ENCODE results near the gene NUDT1.

NUDT1 gene

GRCh38 chr7:2272031-2272430 is 30.0 kb downstream of the NUDT1 start:
- no peaks in the 10 kb centered on the region for H3K27me3 ChIP-seq (replicated peaks)
- no peak for DNase-seq
- no peak overlapping the region for H3K4me3 ChIP-seq (ENCODE audit: low read depth, low read length)
- TF ChIP-seq CTCF (IDR thresholded peaks at IDR 0.05; ENCODE audit: low read depth, low read length, missing control alignments): no peak
- H3K36me3 ChIP-seq (replicated peaks): peaks cover 21% of the 10 kb centered on the region
- H3K27ac ChIP-seq: no peak overlapping the region
- in situ Hi-C loops (cut with HindIII; ENCODE audit: low pct_ligation_motif_present, low sequenced_read_pairs): no loop called here

GRCh38 chr7:2273866-2274265 is 31.8 kb downstream of the NUDT1 start:
- no peak overlapping the region for H3K27ac ChIP-seq
- H3K36me3 ChIP-seq (replicated peaks): peaks cover 25% of the 10 kb centered on the region
- no peaks in the 10 kb centered on the region for H3K27me3 ChIP-seq (replicated peaks)
- TF ChIP-seq CTCF (IDR thresholded peaks at IDR 0.05; ENCODE audit: low read depth, low read length, missing control alignments): no peak
- in situ Hi-C loops (cut with HindIII; ENCODE audit: low pct_ligation_motif_present, low sequenced_read_pairs): no loop called here
- no peak overlapping the region for H3K4me3 ChIP-seq (ENCODE audit: low read depth, low read length)
- DNase-seq: no peak

- H3K27ac ChIP-seq: no peak overlapping the region
- TF ChIP-seq CTCF (IDR thresholded peaks at IDR 0.05; ENCODE audit: low read depth, low read length, missing control alignments): no peak
Observed at GRCh38 chr7:2274666-2275065, 32.6 kb downstream of the NUDT1 start.

GRCh38 chr7:2275101-2275500 is 33.1 kb downstream of the NUDT1 start:
- in situ Hi-C loops (cut with HindIII; ENCODE audit: low pct_ligation_motif_present, low sequenced_read_pairs): no loop called here
- Histone ChIP-seq H3K36me3 (replicated peaks) (peaks cover 25% of the 10 kb centered on the region), H3K4me3 (ENCODE audit: low read depth, low read length) (no peak overlapping the region), H3K27ac (no peak overlapping the region), H3K27me3 (replicated peaks) (no peaks in the 10 kb centered on the region)
- TF ChIP-seq CTCF (IDR thresholded peaks at IDR 0.05; ENCODE audit: low read depth, low read length, missing control alignments): no peak
- no peak for DNase-seq

More at GRCh38 chr7:2274666-2275065, 32.6 kb downstream of the NUDT1 start:
- H3K4me3 ChIP-seq (ENCODE audit: low read depth, low read length): no peak overlapping the region
- no peaks in the 10 kb centered on the region for H3K27me3 ChIP-seq (replicated peaks)
- peaks cover 25% of the 10 kb centered on the region for H3K36me3 ChIP-seq (replicated peaks)
- no peak for DNase-seq
- in situ Hi-C loops (cut with HindIII; ENCODE audit: low pct_ligation_motif_present, low sequenced_read_pairs): no loop called here

- H3K27me3 ChIP-seq (replicated peaks): no peaks in the 10 kb centered on the region
- H3K4me3 ChIP-seq (ENCODE audit: low read depth, low read length): no peak overlapping the region
- in situ Hi-C loops (cut with HindIII; ENCODE audit: low pct_ligation_motif_present, low sequenced_read_pairs): no loop called here
- peaks cover 20% of the 10 kb centered on the region for H3K36me3 ChIP-seq (replicated peaks)
- no peak for TF ChIP-seq CTCF (IDR thresholded peaks at IDR 0.05; ENCODE audit: low read depth, low read length, missing control alignments)
- no peak overlapping the region for H3K27ac ChIP-seq
- no peak for DNase-seq
Observed at GRCh38 chr7:2276107-2276506, 34.1 kb downstream of the NUDT1 start.

DNA sequence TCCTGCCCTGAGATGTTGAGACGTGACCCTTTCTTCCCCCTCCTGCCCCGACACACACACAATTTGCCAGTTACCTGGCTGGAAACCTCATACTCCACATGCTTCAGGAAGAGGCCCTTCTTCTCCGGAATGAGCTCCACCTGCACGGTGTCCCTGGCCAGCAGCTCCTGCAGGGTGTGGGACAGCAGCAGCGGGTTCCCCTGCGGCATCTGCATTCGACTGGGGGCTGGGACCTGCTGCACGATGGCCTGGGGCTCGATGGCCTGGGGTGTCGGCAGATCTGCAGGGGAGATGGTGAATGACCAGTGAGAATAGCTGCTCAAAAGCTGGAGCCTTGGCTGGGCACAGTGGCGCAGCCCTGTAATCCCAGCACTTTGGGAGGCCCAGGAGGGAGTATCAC is 36.0 kb downstream of the NUDT1 start:
- Histone ChIP-seq H3K27me3 (replicated peaks) (no peaks in the 10 kb centered on the region), H3K27ac (no peak overlapping the region), H3K4me3 (ENCODE audit: low read depth, low read length) (no peak overlapping the region), H3K36me3 (replicated peaks) (peaks cover 14% of the 10 kb centered on the region)
- in situ Hi-C loops (cut with HindIII; ENCODE audit: low pct_ligation_motif_present, low sequenced_read_pairs): no loop called here
- no peak for DNase-seq
- no peak for TF ChIP-seq CTCF (IDR thresholded peaks at IDR 0.05; ENCODE audit: low read depth, low read length, missing control alignments)
